Activated T-cell treated with anti-CD3 and anti-CD28 coated beads, Interleukin-2, amount 50 U/mL, for 4 hours (primary cell): ENCODE data around the gene CACNG1. TPM values are rescaled to one million over a fixed set of nuclear protein-coding genes. Genes with fewer than 3 reads are reported as not detected.

ENCODE experiments used
- ATAC-seq, 2 donors: fragments of 200-7000 bp; cut with Tn5 transposase; one replicate each; pipeline ENCODE4 v1.10.0; 2021
- DNase-seq: peaks from one replicate; pipeline ENCODE4 v3.0.0-alpha.2; 2020
- H3K27me3 Mint-ChIP-seq: one replicate; pipeline ENCODE4 v1.8.0; 2021; ENCODE audit warnings: low read depth, mixed read lengths
- H3K36me3 Mint-ChIP-seq: one replicate; pipeline ENCODE4 v1.8.0; 2022; ENCODE audit warnings: mixed read lengths; ENCODE audit not compliant: insufficient read depth
- H3K4me1 Mint-ChIP-seq: one replicate; pipeline ENCODE4 v1.8.0; 2021; ENCODE audit warnings: low read depth, mixed read lengths
- H3K4me3 Mint-ChIP-seq: one replicate; pipeline ENCODE4 v1.8.0; 2021; ENCODE audit warnings: mild to moderate bottlenecking, moderate library complexity, mixed read lengths
- H3K9me3 Mint-ChIP-seq: one replicate; pipeline ENCODE4 v1.8.0; 2021; ENCODE audit warnings: mixed read lengths
- total RNA-seq, 3 donors: library from RNA; stranded (reverse); gene quantifications; one replicate each; pipeline ENCODE4 v1.2.1, GENCODE V29; 2021

Gene CACNG1
- total RNA-seq, 3 donors from 2014 or later: not detected

DNA sequence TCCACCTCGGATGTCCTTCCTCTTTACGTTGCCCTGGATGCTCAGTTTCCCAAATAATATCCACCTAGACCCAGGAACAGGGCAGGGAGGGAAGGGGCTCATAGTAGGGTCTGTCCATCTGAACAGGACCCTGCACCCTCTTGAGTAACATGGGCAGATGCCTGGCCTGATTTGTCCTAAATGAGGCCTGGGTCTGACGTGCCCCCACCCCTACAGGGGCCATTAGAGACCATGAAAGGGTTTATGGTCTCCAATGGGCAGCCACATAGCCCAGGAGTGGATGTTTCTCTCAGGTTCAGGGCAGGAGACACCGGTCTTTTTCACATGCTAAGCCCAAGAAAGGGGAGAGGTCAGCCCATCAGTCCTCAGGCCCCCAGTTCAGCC is 6.8 kb downstream of the CACNG1 start:
- no peaks in the 10 kb centered on the region for H3K27me3 Mint-ChIP-seq
- no peak overlapping the region for H3K4me3 Mint-ChIP-seq

DNA sequence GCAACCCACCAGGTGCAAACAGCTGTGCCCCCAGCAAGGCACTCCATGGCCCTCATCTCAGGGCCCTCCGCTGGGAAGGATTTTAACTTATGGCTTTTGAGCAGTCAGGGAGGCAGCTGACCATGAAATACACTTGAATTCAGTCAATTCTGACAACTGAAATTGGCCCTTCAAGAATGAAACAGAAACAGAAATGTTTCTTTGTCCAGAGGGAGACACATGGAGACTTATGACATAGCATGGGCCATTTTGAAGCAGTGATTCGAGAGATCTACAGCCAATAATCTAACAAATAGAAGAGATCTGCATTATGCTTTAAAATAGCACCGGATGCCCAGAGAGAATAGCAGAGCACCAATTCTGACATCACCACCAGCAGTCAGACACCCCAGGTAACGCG is 7.5 kb downstream of the CACNG1 start:
- Mint-ChIP-seq H3K4me1 (no peaks in the 10 kb centered on the region), H3K9me3 (peaks cover 20% of the 10 kb centered on the region), H3K4me3 (no peak overlapping the region), H3K36me3 (peaks cover 5% of the 10 kb centered on the region), H3K27me3 (no peaks in the 10 kb centered on the region)
- ATAC-seq (no peak), DNase-seq (no peak)

More for the DNA sequence above, 6.8 kb downstream of the CACNG1 start:
- DNase-seq (no peak), ATAC-seq (no peak)
- H3K4me1 Mint-ChIP-seq: no peaks in the 10 kb centered on the region
- H3K9me3 Mint-ChIP-seq: peaks cover 20% of the 10 kb centered on the region
- peaks cover 5% of the 10 kb centered on the region for H3K36me3 Mint-ChIP-seq

DNA sequence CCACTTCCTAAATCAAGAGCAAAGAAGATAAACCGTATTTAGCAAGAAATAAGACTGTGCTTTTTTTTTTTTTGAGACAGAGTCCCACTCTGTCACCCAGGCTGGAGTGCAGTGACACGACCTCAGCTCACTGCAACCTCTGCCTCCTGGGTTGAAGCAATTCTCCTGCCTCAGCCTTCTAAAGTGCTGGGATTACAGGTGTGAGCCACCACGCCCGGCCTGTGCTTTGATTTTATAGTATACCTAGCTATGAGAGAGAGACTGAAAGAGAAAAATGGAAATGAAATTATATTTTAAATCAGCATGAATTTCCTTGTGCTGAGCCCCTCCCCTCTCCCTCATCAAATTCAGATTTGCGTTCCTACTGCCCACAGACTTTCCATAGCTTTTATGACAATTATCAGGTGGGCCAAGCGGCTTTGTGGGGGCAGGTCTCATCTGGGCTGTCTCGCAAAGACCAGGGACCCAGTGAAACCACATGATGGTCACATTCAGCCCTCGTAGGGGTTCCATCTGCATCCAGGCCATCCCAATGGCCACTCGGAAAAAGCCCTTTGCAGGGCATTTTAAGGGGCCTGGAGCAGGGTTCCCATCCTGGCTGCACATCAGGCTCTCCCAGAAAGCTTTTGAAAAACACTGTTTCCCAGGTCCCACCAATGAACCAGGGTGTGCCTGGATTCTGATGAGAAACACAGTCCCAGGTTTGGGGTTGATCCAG is 8.5 kb downstream of the CACNG1 start:
- H3K9me3 Mint-ChIP-seq: peaks cover 14% of the 10 kb centered on the region
- H3K4me1 Mint-ChIP-seq: no peaks in the 10 kb centered on the region
- no peaks in the 10 kb centered on the region for H3K27me3 Mint-ChIP-seq
- peaks cover 5% of the 10 kb centered on the region for H3K36me3 Mint-ChIP-seq
- no peak for DNase-seq
- ATAC-seq: no peak
- H3K4me3 Mint-ChIP-seq: no peak overlapping the region

DNA sequence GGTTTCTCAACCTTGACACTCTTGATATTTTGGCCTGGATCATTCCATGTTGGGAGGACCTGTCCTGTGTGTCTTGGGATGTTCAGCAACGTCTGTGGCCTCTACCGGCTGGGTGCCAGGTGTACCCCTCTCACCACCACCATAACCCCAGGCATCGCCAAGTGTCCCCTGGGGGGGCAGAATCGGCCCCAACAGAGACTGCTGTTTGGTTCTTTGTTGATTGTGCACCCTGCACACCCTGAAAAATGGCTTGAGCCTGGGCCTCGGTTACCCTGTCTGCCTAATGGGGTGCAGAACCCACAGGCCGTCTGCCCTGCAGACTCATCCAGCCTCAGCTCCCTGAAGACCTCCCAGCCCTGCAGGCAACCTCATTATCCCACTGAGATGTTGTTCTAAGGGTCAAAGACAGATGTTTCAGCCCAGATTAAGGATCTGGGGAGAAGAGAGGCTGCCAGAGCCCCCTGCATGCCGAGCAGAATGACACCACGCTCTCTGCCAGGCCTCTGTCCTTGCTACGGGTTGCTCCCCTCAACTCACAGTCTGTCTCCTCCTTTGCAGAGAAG is 9.2 kb downstream of the CACNG1 start:
- peaks cover 7% of the 10 kb centered on the region for H3K9me3 Mint-ChIP-seq
- no peak overlapping the region for H3K4me3 Mint-ChIP-seq
- ATAC-seq (no peak), DNase-seq (no peak)
- no peaks in the 10 kb centered on the region for H3K27me3 Mint-ChIP-seq
- H3K36me3 Mint-ChIP-seq: peaks cover 4% of the 10 kb centered on the region
- no peaks in the 10 kb centered on the region for H3K4me1 Mint-ChIP-seq

DNA sequence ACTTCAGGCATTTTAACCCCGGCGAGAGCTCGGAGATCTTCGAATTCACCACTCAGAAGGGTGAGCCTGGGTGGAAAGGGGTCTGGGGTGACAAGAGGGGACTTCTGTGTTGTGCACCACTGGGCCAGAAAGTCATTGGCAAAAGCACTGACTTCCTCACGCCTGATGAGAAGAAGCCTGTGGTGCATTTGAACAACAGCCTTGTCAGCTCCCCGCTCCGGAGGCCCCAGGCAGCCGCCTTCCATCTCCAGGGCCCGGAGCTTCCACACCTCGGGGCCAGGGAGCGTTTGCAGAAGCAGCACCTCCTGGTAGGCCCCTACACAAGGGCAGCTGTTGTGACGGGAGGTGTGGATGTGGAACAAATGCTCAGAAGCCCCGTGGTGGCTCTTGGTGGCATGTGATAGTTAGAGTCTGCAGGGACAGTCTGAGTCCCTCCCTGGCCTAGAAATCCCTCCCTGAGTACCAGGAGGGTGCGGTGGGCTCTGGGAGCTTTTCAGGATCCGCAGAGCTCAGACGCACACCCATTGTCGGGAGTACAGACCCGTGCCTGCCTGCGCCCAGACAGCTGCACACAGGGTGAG is 9.7 kb downstream of the CACNG1 start:
- no peak overlapping the region for H3K4me3 Mint-ChIP-seq
- H3K4me1 Mint-ChIP-seq: no peaks in the 10 kb centered on the region
- no peaks in the 10 kb centered on the region for H3K27me3 Mint-ChIP-seq
- ATAC-seq: no peak
- H3K36me3 Mint-ChIP-seq: no peaks in the 10 kb centered on the region
- peaks cover 1% of the 10 kb centered on the region for H3K9me3 Mint-ChIP-seq
- DNase-seq: no peak

DNA sequence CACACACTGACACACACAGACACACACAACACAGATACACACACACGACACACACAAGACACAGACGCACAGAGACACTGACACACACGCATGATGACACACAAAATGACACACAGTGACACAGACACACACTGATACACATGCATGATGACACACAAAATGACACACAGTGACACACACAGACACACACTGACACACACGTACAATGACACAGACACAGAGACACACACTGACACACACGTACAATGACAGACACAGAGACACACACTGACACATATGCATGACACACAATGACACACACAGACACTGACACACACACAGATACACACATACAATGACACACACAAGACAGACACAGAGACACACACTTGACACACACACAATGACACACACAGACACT is 10.3 kb downstream of the CACNG1 start:
- DNase-seq (no peak), ATAC-seq (no peak)
- H3K4me1 Mint-ChIP-seq: no peaks in the 10 kb centered on the region
- no peaks in the 10 kb centered on the region for H3K27me3 Mint-ChIP-seq
- H3K9me3 Mint-ChIP-seq: no peaks in the 10 kb centered on the region
- no peaks in the 10 kb centered on the region for H3K36me3 Mint-ChIP-seq
- H3K4me3 Mint-ChIP-seq: no peak overlapping the region

DNA sequence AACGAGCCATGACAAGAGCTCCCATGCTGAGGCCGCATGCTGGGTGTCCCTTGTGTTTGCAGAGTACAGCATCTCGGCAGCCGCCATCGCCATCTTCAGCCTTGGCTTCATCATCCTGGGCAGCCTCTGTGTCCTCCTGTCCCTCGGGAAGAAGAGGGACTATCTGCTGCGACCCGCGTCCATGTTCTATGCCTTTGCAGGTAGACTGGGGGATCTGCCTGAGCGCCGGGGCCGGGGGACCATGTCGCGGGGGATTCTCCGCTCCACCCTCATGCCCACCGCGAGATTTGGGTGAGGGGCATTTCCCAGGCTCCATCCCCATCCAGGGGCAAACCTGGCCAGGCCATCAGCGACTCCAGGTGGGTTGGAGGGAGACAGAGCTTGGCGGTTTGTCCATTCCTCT is 10.7 kb downstream of the CACNG1 start:
- DNase-seq (no peak), ATAC-seq (no peak)

DNA sequence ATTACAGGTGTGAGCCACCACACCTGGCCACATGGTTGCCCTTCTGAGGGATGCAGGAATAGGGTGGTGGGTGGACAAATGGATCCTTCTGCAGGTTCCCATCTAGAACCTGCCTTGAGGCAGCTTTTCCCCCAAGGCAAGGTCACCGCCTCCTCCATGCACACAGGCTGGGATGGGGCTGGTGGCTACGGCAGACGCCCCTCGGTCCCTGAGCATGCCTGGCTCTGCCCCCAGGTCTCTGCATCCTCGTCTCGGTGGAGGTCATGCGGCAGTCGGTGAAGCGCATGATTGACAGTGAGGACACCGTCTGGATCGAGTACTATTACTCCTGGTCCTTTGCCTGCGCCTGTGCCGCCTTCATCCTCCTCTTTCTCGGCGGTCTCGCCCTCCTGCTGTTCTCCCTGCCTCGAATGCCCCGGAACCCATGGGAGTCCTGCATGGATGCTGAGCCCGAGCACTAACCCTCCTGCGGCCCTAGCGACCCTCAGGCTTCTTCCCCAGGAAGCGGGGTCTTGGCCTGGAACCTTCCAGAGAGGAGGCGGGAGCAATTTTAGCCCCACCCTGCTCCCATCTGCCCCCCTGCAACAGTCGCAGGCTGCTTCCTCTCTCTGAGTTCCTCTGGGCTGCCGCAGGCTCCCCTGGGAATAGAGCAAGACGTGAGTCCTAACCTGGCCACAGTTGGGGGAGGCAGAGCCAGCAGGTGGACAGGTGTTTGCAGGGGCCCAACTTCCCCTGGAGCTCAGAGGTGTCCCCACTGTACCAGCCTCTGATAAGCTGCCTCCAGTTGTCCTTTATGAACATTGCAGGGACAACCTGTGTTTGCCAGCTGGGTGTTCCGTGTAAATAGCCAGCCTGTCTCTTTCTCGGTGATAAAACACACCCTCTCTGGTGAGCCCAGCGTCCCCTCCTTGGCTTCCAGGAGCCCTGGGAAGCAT is 11.7 kb downstream of the CACNG1 start:
- peaks cover 3% of the 10 kb centered on the region for H3K36me3 Mint-ChIP-seq
- no peaks in the 10 kb centered on the region for H3K9me3 Mint-ChIP-seq
- no peak for DNase-seq
- no peaks in the 10 kb centered on the region for H3K4me1 Mint-ChIP-seq
- no peak for ATAC-seq
- H3K27me3 Mint-ChIP-seq: no peaks in the 10 kb centered on the region
- H3K4me3 Mint-ChIP-seq: no peak overlapping the region

More for the DNA sequence above, 10.7 kb downstream of the CACNG1 start:
- Mint-ChIP-seq H3K4me1 (no peaks in the 10 kb centered on the region), H3K9me3 (no peaks in the 10 kb centered on the region), H3K36me3 (no peaks in the 10 kb centered on the region), H3K4me3 (no peak overlapping the region), H3K27me3 (no peaks in the 10 kb centered on the region)

DNA sequence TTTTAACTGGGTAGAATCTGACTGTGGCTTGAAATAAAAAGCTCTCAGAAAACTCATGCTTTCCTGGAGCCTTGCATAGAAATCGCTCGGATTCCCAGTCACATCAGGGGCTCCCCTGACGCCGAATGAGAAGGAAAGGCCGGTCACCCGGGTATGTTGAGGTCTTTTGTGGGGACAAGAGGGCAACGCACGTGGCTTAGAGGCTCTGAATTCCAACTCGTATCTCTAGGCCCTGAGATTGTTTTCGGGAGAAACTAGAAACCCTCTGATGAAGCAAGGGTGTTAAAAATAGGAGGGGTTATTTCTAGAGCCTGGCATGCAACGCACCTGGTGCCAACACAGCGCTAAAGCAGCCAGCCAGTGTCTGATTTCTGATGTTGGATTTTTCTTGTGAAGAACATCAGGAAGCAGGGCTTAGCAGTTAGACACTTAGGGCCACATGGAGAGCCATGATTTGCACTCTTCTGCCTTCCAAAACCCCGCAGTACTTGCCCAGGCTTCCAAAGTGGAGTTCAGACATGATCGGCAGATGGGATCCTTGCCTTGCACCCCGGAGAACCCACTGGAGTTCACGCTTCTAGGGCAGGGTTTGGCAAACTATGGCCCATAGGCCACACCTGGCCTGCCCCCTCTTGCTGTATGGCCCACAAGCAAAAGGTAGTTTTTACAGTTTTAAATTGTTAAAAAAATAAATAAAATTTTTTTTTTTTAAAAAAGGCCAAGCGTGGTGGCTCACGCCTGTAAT is 12.6 kb downstream of the CACNG1 start:
- DNase-seq (no peak), ATAC-seq (no peak)
- H3K4me1 Mint-ChIP-seq: no peaks in the 10 kb centered on the region
- no peaks in the 10 kb centered on the region for H3K9me3 Mint-ChIP-seq
- no peak overlapping the region for H3K4me3 Mint-ChIP-seq
- no peaks in the 10 kb centered on the region for H3K27me3 Mint-ChIP-seq
- H3K36me3 Mint-ChIP-seq: peaks cover 3% of the 10 kb centered on the region

DNA sequence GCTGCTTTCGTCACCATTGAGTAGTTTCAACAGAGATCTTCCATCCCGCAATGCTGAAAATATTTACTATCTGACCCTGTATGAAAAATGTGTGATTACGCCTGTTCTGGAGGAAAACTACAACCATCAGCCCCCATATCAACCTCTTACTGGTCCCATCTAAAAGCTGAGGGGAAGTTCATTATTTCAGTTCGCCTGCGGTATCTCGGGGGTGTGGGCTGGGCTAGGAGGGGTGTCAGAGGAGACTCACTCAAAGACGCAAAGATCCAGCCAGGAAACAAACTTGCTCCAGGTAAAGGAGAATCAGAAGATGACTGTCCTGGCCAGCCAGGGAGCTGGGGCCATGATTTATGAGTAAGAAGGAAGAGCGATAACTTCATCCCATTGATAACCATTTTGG is 13.7 kb downstream of the CACNG1 start:
- Mint-ChIP-seq H3K4me1 (no peaks in the 10 kb centered on the region), H3K27me3 (no peaks in the 10 kb centered on the region), H3K9me3 (no peaks in the 10 kb centered on the region), H3K36me3 (peaks cover 4% of the 10 kb centered on the region), H3K4me3 (no peak overlapping the region)
- ATAC-seq: no peak
- DNase-seq: no peak

DNA sequence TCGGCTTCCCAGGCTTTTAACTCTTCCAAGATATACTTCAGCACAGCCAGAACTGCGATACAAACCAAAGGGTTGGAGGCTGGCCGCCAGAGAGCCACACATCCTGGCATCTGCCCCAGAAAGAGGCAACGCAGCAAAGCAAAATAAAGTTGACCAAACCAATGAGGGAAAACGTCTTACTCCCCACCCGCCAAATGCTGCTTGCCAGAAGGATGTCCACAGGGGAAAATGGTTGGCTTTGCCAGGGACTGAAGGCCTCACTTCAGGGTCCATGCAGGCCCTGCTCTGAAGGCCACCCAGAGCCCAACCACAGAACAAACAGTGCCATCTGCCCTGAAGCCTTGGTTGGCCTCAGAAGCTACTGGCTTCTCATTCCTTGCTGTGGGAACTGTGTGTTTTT is 15.0 kb downstream of the CACNG1 start:
- no peaks in the 10 kb centered on the region for H3K27me3 Mint-ChIP-seq
- H3K4me1 Mint-ChIP-seq: no peaks in the 10 kb centered on the region
- H3K36me3 Mint-ChIP-seq: peaks cover 9% of the 10 kb centered on the region
- ATAC-seq (no peak), DNase-seq (no peak)
- no peak overlapping the region for H3K4me3 Mint-ChIP-seq
- H3K9me3 Mint-ChIP-seq: no peaks in the 10 kb centered on the region

DNA sequence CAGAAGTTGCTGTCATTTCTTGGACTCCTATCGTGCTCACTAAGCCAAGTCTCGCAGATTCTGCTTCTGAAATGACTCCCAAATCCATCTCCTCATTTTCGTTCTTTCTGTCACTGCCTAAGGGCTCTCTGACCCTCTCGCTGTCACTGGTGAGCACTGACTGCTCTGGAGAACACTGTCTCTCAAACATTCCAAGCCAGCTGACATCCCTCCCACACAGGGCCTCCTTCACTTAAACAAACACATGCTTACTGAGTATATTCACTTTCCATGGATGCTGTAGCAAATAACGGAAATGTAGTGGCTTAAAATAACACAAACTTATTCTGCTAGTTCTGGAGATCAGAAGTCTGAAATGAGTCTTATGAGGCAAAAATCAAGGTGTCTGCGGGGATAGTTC is 18.8 kb downstream of the CACNG1 start:
- peaks cover 15% of the 10 kb centered on the region for H3K36me3 Mint-ChIP-seq
- ATAC-seq (no peak), DNase-seq (no peak)
- no peaks in the 10 kb centered on the region for H3K9me3 Mint-ChIP-seq
- no peak overlapping the region for H3K4me3 Mint-ChIP-seq
- no peaks in the 10 kb centered on the region for H3K27me3 Mint-ChIP-seq
- H3K4me1 Mint-ChIP-seq: no peaks in the 10 kb centered on the region

DNA sequence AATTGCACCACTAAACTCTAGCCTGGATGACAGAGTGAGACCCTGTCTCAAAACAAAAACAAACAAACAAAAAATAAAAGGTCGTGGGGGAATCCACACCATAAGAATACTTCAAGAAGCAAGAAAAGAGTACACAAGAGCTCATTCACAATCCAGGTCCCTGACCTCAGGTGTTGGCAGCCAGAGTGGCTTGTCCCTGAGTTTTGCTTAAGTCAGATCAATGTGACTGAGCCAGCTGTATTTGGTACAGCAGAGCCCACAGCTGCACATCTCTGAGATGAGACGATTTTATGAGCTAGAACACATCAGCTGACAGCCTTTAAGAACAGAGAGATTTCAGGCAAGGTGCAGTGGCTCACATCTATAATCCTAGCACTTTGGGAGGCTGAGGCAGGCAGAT is 22.4 kb downstream of the CACNG1 start:
- no peak for ATAC-seq
- Mint-ChIP-seq H3K9me3 (no peaks in the 10 kb centered on the region), H3K36me3 (peaks cover 20% of the 10 kb centered on the region), H3K4me1 (no peaks in the 10 kb centered on the region), H3K27me3 (no peaks in the 10 kb centered on the region), H3K4me3 (no peak overlapping the region)
- DNase-seq: no peak
